ENCODE data around the gene OTOG.

DNA sequence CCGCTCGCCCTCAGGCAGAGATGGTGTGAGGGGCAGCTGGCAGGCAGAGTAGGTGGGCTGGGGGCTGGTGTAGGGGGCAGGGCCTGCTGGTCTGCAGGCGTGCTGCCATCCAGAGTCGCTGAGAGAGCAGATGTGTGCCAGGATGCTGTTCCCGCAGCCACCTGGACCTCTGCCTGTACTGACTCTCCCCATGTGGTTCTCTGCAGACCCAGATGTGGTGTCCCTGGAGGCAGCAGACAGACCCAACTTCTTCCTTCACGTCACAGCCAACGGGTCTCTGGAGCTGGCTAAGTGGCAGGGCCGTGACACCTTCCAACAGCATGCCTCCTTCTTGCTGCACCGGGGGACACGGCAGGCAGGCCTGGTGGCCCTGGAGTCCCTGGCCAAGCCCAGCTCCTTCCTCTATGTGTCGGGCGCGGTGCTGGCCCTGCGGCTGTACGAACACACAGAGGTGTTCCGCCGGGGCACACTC lies 58.6 kb downstream of the OTOG start:
- TF ChIP-seq, protein P1, sequence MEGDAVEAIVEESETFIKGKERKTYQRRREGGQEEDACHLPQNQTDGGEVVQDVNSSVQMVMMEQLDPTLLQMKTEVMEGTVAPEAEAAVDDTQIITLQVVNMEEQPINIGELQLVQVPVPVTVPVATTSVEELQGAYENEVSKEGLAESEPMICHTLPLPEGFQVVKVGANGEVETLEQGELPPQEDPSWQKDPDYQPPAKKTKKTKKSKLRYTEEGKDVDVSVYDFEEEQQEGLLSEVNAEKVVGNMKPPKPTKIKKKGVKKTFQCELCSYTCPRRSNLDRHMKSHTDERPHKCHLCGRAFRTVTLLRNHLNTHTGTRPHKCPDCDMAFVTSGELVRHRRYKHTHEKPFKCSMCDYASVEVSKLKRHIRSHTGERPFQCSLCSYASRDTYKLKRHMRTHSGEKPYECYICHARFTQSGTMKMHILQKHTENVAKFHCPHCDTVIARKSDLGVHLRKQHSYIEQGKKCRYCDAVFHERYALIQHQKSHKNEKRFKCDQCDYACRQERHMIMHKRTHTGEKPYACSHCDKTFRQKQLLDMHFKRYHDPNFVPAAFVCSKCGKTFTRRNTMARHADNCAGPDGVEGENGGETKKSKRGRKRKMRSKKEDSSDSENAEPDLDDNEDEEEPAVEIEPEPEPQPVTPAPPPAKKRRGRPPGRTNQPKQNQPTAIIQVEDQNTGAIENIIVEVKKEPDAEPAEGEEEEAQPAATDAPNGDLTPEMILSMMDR (IDR thresholded peaks at IDR 0.05), result no peak
- TF ChIP-seq POLR2AphosphoS5 (IDR thresholded peaks at IDR 0.05; ENCODE audit: insufficient read depth in 1 of 2, low read depth in 1 of 2) (no peak), POLR2A (IDR thresholded peaks at IDR 0.05) (no peak)

Measured in vagina (tissue), 2 donors.